OCI-LY1 (cell line): Measurements from ENCODE around the gene PPHLN1.

Experiments
- H2AFZ ChIP-seq: fragments of 200-600 bp; sonication (generic), shearing (Covaris generic); 2 replicates; pipeline ENCODE4 v1.6.0; 2014; ENCODE audit warnings: antibody characterized with exemption, mild to moderate bottlenecking, low read length
- H3F3A ChIP-seq: fragments of 200-600 bp; sonication (generic), shearing (Covaris generic); 2 replicates; pipeline ENCODE4 v1.6.0; 2014; ENCODE audit warnings: mild to moderate bottlenecking, antibody characterized with exemption, low read length, moderate library complexity; ENCODE audit not compliant: insufficient read depth
- H3K27ac ChIP-seq: fragments of 200-600 bp; sonication (generic); 2 replicates; pipeline ENCODE4 v1.5.1; 2014; ENCODE audit warnings: low read length, mixed run types, mild to moderate bottlenecking, low read depth; ENCODE audit not compliant: poor library complexity, severe bottlenecking
- H3K27me3 ChIP-seq: fragments of 200-600 bp; sonication (generic); 2 replicates; pipeline ENCODE4 v1.6.0; 2014; ENCODE audit warnings: antibody characterized with exemption, mild to moderate bottlenecking, low read length, moderate library complexity; ENCODE audit not compliant: insufficient read depth
- H3K36me3 ChIP-seq: fragments of 200-600 bp; sonication (generic); 2 replicates; pipeline ENCODE4 v1.6.1; 2014; ENCODE audit warnings: mild to moderate bottlenecking, antibody characterized with exemption, low read length, moderate library complexity, mixed read lengths; ENCODE audit not compliant: insufficient read depth
- H3K4me1 ChIP-seq: fragments of 200-600 bp; sonication (generic); 2 replicates; pipeline ENCODE4 v1.5.1; 2014; ENCODE audit warnings: mild to moderate bottlenecking, low read length, moderate library complexity; ENCODE audit not compliant: insufficient read depth, severe bottlenecking
- H3K4me2 ChIP-seq: fragments of 200-600 bp; sonication (generic), shearing (Covaris generic); 2 replicates; pipeline ENCODE4 v1.6.1; 2014; ENCODE audit warnings: low read length
- H3K4me3 ChIP-seq: fragments of 200-600 bp; sonication (generic); 2 replicates; pipeline ENCODE4 v1.5.1; 2014; ENCODE audit warnings: low read length, low read depth, mild to moderate bottlenecking, mixed read lengths; ENCODE audit not compliant: poor library complexity, severe bottlenecking
- H3K79me2 ChIP-seq: fragments of 200-600 bp; shearing (Covaris generic); 2 replicates; pipeline ENCODE4 v1.6.1; 2016; ENCODE audit warnings: mixed run types, low read length, mixed read lengths; ENCODE audit not compliant: insufficient read depth
- H3K9ac ChIP-seq: fragments of 200-600 bp; sonication (generic), shearing (Covaris generic); 2 replicates; pipeline ENCODE4 v1.6.1; 2014; ENCODE audit warnings: mild to moderate bottlenecking, low read length, mixed read lengths
- H3K9me2 ChIP-seq: fragments of 200-600 bp; sonication (generic), shearing (Covaris generic); 2 replicates; pipeline ENCODE4 v1.6.1; 2014; ENCODE audit warnings: low read depth, mild to moderate bottlenecking, low read length, mixed read lengths
- H3K9me3 ChIP-seq: fragments of 200-600 bp; shearing (Covaris generic); 2 replicates; pipeline ENCODE4 v1.6.1; 2014; ENCODE audit warnings: low read length, mixed read lengths
- H4K20me1 ChIP-seq: fragments of 200-600 bp; sonication (generic), shearing (Covaris generic); 2 replicates; pipeline ENCODE4 v1.6.0; 2016; ENCODE audit warnings: mild to moderate bottlenecking, low read length; ENCODE audit not compliant: insufficient read depth
- EZH2 ChIP-seq: fragments of 200-600 bp; sonication (generic), shearing (Covaris generic); IDR thresholded peaks from 2 replicates; pipeline ENCODE4 v1.8.0; 2017; ENCODE audit warnings: borderline replicate concordance, mixed run types, mild to moderate bottlenecking, antibody characterized with exemption, low read length, moderate library complexity, mixed read lengths
- TF ChIP-seq, protein P1 (sequence below): fragments of 200-600 bp; sonication (generic), shearing (Covaris generic); IDR thresholded peaks from 2 replicates; pipeline ENCODE4 v1.5.1; 2017; ENCODE audit warnings: mild to moderate bottlenecking, antibody characterized with exemption, low read length, moderate library complexity, mixed read lengths

PPHLN1 gene

DNA sequence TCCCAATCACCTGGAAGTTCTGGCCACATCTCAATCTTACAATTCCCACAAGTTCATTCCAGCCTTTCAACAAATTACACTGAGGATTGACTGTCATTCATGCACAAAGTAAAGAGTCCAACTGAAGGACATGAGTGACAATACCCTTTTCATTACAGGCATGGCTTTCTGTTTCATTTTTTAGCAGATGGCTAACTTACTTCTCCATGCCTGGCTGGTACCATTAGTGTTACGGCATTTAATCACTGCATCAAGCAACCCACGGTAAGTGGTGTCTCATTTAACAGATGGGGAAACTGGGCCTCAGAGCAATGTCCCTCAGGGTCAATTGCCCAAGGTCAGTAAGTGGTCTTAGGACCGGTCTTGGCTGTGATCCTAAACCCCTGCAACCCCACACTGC is 149.1 kb downstream of the PPHLN1 start:
- no peaks in the 10 kb centered on the region for H3K36me3 ChIP-seq
- no peak overlapping the region; the same call in 1 of the 2 replicates for H2AFZ ChIP-seq
- H3K27ac ChIP-seq, result peak overlapping the region; percentile 41
- TF ChIP-seq, protein P1, sequence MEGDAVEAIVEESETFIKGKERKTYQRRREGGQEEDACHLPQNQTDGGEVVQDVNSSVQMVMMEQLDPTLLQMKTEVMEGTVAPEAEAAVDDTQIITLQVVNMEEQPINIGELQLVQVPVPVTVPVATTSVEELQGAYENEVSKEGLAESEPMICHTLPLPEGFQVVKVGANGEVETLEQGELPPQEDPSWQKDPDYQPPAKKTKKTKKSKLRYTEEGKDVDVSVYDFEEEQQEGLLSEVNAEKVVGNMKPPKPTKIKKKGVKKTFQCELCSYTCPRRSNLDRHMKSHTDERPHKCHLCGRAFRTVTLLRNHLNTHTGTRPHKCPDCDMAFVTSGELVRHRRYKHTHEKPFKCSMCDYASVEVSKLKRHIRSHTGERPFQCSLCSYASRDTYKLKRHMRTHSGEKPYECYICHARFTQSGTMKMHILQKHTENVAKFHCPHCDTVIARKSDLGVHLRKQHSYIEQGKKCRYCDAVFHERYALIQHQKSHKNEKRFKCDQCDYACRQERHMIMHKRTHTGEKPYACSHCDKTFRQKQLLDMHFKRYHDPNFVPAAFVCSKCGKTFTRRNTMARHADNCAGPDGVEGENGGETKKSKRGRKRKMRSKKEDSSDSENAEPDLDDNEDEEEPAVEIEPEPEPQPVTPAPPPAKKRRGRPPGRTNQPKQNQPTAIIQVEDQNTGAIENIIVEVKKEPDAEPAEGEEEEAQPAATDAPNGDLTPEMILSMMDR, result no peak
- TF ChIP-seq EZH2, result no peak
- H3K4me1 ChIP-seq, result peaks cover 61% of the 10 kb centered on the region
- no peaks in the 10 kb centered on the region for H4K20me1 ChIP-seq
- 0 out of 2 replicates have a peak, but pooled peaks cover 2% of the 10 kb centered on the region for H3F3A ChIP-seq
- no peaks in the 10 kb centered on the region for H3K27me3 ChIP-seq
- no peaks in the 10 kb centered on the region for H3K9me3 ChIP-seq
- no peak overlapping the region for H3K4me3 ChIP-seq
- peak overlapping the region; percentile 45 for H3K4me2 ChIP-seq
- no peaks in the 10 kb centered on the region for H3K79me2 ChIP-seq
- no peaks in the 10 kb centered on the region for H3K9me2 ChIP-seq
- peak overlapping the region; percentile 6; the same call in 1 of the 2 replicates for H3K9ac ChIP-seq

DNA sequence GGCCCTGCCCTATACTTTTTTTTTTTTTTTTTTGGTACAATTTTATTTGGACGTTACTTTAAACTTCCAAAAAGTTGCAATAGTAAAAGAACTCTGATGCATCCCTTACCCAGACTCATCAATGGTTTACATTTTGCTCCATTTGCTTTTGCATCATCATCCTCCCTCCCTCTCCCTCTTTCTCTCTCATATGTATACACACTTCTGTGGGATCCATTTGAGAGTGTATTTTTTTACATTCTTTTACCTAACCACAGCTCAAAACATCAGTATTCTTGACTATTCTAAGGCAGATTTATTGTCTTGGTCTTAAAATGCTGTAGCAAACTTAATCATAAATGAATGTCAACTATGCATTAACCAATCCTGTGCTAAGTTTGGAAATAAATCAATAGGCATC is 152.0 kb downstream of the PPHLN1 start:
- Histone ChIP-seq H3K27ac (no peak overlapping the region), H3K36me3 (no peaks in the 10 kb centered on the region), H3K9ac (no peak overlapping the region), H3K4me3 (no peak overlapping the region), H3F3A (no peaks in the 10 kb centered on the region), H2AFZ (no peak overlapping the region), H3K9me2 (no peaks in the 10 kb centered on the region), H3K27me3 (no peaks in the 10 kb centered on the region), H3K4me1 (peaks cover 49% of the 10 kb centered on the region), H3K79me2 (no peaks in the 10 kb centered on the region), H3K9me3 (no peaks in the 10 kb centered on the region), H3K4me2 (no peak overlapping the region), H4K20me1 (no peaks in the 10 kb centered on the region)
- TF ChIP-seq EZH2, result no peak
- TF ChIP-seq, protein P1, result no peak

DNA sequence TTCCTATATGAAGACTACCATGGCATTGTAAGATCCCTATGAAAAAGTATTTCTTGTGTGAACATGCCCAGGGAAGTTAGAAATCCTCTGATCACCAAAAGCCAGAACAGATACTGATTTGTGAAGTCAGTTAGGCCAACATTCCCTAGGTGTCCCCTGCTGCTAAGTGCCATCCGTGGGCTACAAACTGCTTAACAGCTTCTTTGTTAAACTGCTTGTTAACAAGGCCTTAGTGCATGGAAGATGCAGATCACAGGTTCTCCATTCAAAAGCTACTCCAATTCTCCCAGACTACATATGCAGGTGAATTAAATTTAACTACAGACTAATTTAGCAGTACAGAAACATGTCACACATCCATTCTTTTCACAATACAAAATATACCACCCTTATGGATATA is 155.4 kb downstream of the PPHLN1 start:
- Histone ChIP-seq H3K9ac (no peak overlapping the region), H2AFZ (no peak overlapping the region), H3K9me2 (no peaks in the 10 kb centered on the region), H4K20me1 (no peaks in the 10 kb centered on the region), H3K27ac (no peak overlapping the region), H3K4me2 (no peak overlapping the region), H3K27me3 (no peaks in the 10 kb centered on the region), H3K9me3 (no peaks in the 10 kb centered on the region), H3K36me3 (no peaks in the 10 kb centered on the region), H3K4me1 (peaks cover 28% of the 10 kb centered on the region), H3F3A (no peaks in the 10 kb centered on the region), H3K4me3 (no peak overlapping the region), H3K79me2 (no peaks in the 10 kb centered on the region)
- TF ChIP-seq, protein P1, result no peak
- TF ChIP-seq EZH2, result no peak
